Stimulated activated CD4-positive, alpha-beta T cell treated with anti-CD3 and anti-CD28 coated beads, Interleukin-12 subunit alpha, Interleukin-12 subunit beta, amount 100 ng/mL, for 4 hours (primary cell): ENCODE measurements around the gene CFDP1.

Experiments
- DNase-seq: peaks from one replicate; pipeline ENCODE4 v3.0.0-alpha.2; 2020

Gene CFDP1

GRCh38 chr16:75262104-75262799 is 171.1 kb downstream of the CFDP1 start:
- DNase-seq, result no peak

- DNase-seq, result no peak
These were observed 171.7 kb downstream of the CFDP1 start for GRCh38 chr16:75261590-75262078.

GRCh38 chr16:75260851-75261589 is 172.3 kb downstream of the CFDP1 start:
- no peak for DNase-seq

GRCh38 chr16:75258807-75259141 is 174.5 kb downstream of the CFDP1 start:
- no peak for DNase-seq

- DNase-seq, result no peak
These were observed 175.2 kb downstream of the CFDP1 start for GRCh38 chr16:75257886-75258806.

GRCh38 chr16:75256696-75257343 is 176.5 kb downstream of the CFDP1 start:
- no peak for DNase-seq

GRCh38 chr16:75256059-75256571 is 177.2 kb downstream of the CFDP1 start:
- no peak for DNase-seq

GRCh38 chr16:75254359-75254837 is 178.9 kb downstream of the CFDP1 start:
- no peak for DNase-seq

- DNase-seq, result no peak
These were observed 180.1 kb downstream of the CFDP1 start for GRCh38 chr16:75252946-75253911.

GRCh38 chr16:75252049-75252864 is 181.0 kb downstream of the CFDP1 start:
- DNase-seq, result no peak

- DNase-seq, result peak; percentile 30
These were observed 181.8 kb downstream of the CFDP1 start, which contains the start of gene BCAR1 for GRCh38 chr16:75251280-75252048. TSS of gene BCAR1 (minus strand) at chr16:75251624. CDS start at chr16:75251482, 142 bp downstream.

GRCh38 chr16:75250809-75251279 is 182.5 kb downstream of the CFDP1 start:
- no peak for DNase-seq

- DNase-seq, result no peak
These were observed 183.1 kb downstream of the CFDP1 start for GRCh38 chr16:75250089-75250808.

GRCh38 chr16:75249441-75249840 is 183.9 kb downstream of the CFDP1 start:
- DNase-seq, result no peak

- DNase-seq, result no peak
These were observed 184.5 kb downstream of the CFDP1 start for GRCh38 chr16:75248536-75249380.

GRCh38 chr16:75248142-75248535 is 185.2 kb downstream of the CFDP1 start:
- no peak for DNase-seq

GRCh38 chr16:75247249-75247648 is 186.1 kb downstream of the CFDP1 start:
- DNase-seq, result no peak
